Measurements from ENCODE around the gene SCAF8.

- TF ChIP-seq CTCF (IDR thresholded peaks at IDR 0.05), result no peak
- TF ChIP-seq POLR2A (IDR thresholded peaks at IDR 0.05), result no peak
- TF ChIP-seq EP300 (IDR thresholded peaks at IDR 0.05), result no peak
- TF ChIP-seq POLR2AphosphoS5 (IDR thresholded peaks at IDR 0.05), result no peak
Measured at GRCh38 chr6:154882107-154882506, 148.9 kb downstream of the SCAF8 start.

Data from sigmoid colon (tissue), 4 donors.